Activated naive CD4-positive, alpha-beta T cell treated with anti-CD3 and anti-CD28 coated beads for 36 hours (primary cell): ENCODE results near the gene FBXL17. TPM values are rescaled to one million over a fixed set of nuclear protein-coding genes. Genes with fewer than 3 reads are reported as not detected.

Source experiments
- CTCF ChIA-PET: fragments of 350-600 bp; sonication (Branson Sonifier 250); formaldehyde crosslinking; loops from one replicate; lab custom pipeline; 2021; ENCODE audit warnings: antibody characterized with exemption; lab: Charles Lee
- DNase-seq: peaks from one replicate; pipeline ENCODE4 v3.0.0-alpha.2; 2020
- H3K27ac Mint-ChIP-seq: one replicate; pipeline ENCODE4 v1.8.0; 2021; ENCODE audit warnings: mild to moderate bottlenecking, mixed read lengths
- H3K27me3 Mint-ChIP-seq: one replicate; pipeline ENCODE4 v1.8.0; 2021; ENCODE audit warnings: low read depth, mixed read lengths
- H3K36me3 Mint-ChIP-seq: one replicate; pipeline ENCODE4 v1.8.0; 2021; ENCODE audit warnings: low read depth, mixed read lengths
- H3K4me1 Mint-ChIP-seq: one replicate; pipeline ENCODE4 v1.8.0; 2021; ENCODE audit warnings: low read depth, mixed read lengths
- H3K4me3 Mint-ChIP-seq: one replicate; pipeline ENCODE4 v1.8.0; 2021; ENCODE audit warnings: mild to moderate bottlenecking, moderate library complexity, mixed read lengths
- H3K9me3 Mint-ChIP-seq: one replicate; pipeline ENCODE4 v1.8.0; 2021; ENCODE audit warnings: mixed read lengths
- intact Hi-C: fragments of 100-400 bp; cut with micrococcal nuclease; formaldehyde crosslinking; loops from one replicate; pipeline ENCODE4 v1.15.1; 2023
- total RNA-seq, 2 experiments: library from RNA; stranded (reverse); gene quantifications; one replicate each; pipeline ENCODE4 v1.2.3, GENCODE V29; 2021

Gene FBXL17
- total RNA-seq, 2 experiments from 2014 or later, result 3.5 to 4.3 TPM

- no peaks in the 10 kb centered on the region for H3K9me3 Mint-ChIP-seq
- no peaks in the 10 kb centered on the region for H3K27me3 Mint-ChIP-seq
- H3K4me1 Mint-ChIP-seq, result no peaks in the 10 kb centered on the region
- CTCF ChIA-PET, result no interaction called here
- no peak overlapping the region for H3K27ac Mint-ChIP-seq
- H3K36me3 Mint-ChIP-seq, result peaks cover 3% of the 10 kb centered on the region
- intact Hi-C loops, result no loop called here
- DNase-seq, result no peak
- no peak overlapping the region for H3K4me3 Mint-ChIP-seq
These were observed 256.0 kb downstream of the FBXL17 start for GRCh38 chr5:108125771-108126511.

GRCh38 chr5:108124596-108124995 is 257.3 kb downstream of the FBXL17 start:
- no peak for DNase-seq
- H3K27me3 Mint-ChIP-seq, result no peaks in the 10 kb centered on the region
- H3K4me1 Mint-ChIP-seq, result no peaks in the 10 kb centered on the region
- H3K36me3 Mint-ChIP-seq, result peaks cover 5% of the 10 kb centered on the region
- CTCF ChIA-PET, result no interaction called here
- intact Hi-C loops, result no loop called here
- H3K4me3 Mint-ChIP-seq, result no peak overlapping the region
- no peak overlapping the region for H3K27ac Mint-ChIP-seq
- no peaks in the 10 kb centered on the region for H3K9me3 Mint-ChIP-seq

- Mint-ChIP-seq H3K9me3 (no peaks in the 10 kb centered on the region), H3K27ac (no peak overlapping the region), H3K4me1 (no peaks in the 10 kb centered on the region), H3K4me3 (no peak overlapping the region), H3K36me3 (peaks cover 5% of the 10 kb centered on the region), H3K27me3 (no peaks in the 10 kb centered on the region)
- intact Hi-C loops, result no loop called here
- CTCF ChIA-PET, result no interaction called here
- DNase-seq, result no peak
These were observed 259.2 kb downstream of the FBXL17 start for GRCh38 chr5:108122702-108123101.

- Mint-ChIP-seq H3K36me3 (peaks cover 7% of the 10 kb centered on the region), H3K9me3 (no peaks in the 10 kb centered on the region), H3K4me3 (no peak overlapping the region), H3K27me3 (no peaks in the 10 kb centered on the region), H3K4me1 (no peaks in the 10 kb centered on the region), H3K27ac (no peak overlapping the region)
- CTCF ChIA-PET, result no interaction called here
- no peak for DNase-seq
- intact Hi-C loops, result no loop called here
These were observed 262.9 kb downstream of the FBXL17 start for GRCh38 chr5:108118813-108119514.

DNA sequence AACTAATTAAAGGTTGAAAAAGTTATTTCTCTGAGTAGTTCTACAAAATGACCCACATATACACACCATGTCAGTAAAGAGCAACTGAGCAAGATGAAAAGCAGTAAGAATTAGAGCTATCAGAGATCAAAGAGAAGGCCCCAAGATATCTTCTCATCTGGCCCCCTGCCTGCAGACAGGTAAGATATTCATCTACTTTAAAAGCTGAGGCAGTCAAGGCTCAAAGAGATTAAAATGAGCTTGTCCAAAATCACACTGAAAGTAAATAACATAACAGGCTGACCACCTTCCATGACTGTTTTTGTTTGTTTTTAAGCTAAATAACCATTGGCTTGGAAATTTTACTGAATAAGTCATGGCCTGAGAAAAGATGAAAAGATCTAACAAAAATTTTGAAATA is 266.2 kb downstream of the FBXL17 start:
- Mint-ChIP-seq H3K4me1 (no peaks in the 10 kb centered on the region), H3K27me3 (no peaks in the 10 kb centered on the region), H3K27ac (no peak overlapping the region), H3K4me3 (no peak overlapping the region), H3K36me3 (peaks cover 8% of the 10 kb centered on the region), H3K9me3 (peaks cover 2% of the 10 kb centered on the region)
- CTCF ChIA-PET, result no interaction called here
- no peak for DNase-seq
- intact Hi-C loops, result no loop called here

DNA sequence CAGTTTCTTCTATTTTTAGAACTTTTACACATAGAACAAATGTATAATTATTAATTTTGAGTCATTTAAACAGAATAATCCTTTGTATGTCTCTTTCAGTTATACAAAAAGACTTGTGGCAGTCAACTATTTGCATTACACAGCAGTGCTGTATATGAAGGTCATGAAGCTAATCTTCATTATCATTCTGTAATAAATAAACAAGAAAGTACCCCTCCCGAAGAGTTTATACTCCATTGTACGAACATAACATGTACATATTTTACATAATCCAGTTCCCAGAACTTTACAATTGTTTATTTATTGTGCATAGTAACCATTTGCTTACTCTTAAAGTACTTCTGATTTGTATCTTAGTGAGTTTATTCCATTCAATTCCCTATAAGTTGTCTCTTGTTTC is 267.9 kb downstream of the FBXL17 start:
- Mint-ChIP-seq H3K36me3 (peaks cover 8% of the 10 kb centered on the region), H3K27ac (no peak overlapping the region), H3K27me3 (no peaks in the 10 kb centered on the region), H3K4me1 (no peaks in the 10 kb centered on the region), H3K4me3 (no peak overlapping the region), H3K9me3 (peaks cover 2% of the 10 kb centered on the region)
- CTCF ChIA-PET, result no interaction called here
- no peak for DNase-seq
- intact Hi-C loops, result no loop called here

GRCh38 chr5:108111736-108112135 is 270.2 kb downstream of the FBXL17 start:
- Mint-ChIP-seq H3K4me1 (no peaks in the 10 kb centered on the region), H3K27me3 (no peaks in the 10 kb centered on the region), H3K36me3 (peaks cover 12% of the 10 kb centered on the region), H3K4me3 (no peak overlapping the region), H3K9me3 (peaks cover 2% of the 10 kb centered on the region), H3K27ac (no peak overlapping the region)
- no peak for DNase-seq
- CTCF ChIA-PET, result interaction anchor here (0.8 kb wide), 1 partner anchor 10 kb away, joined by 3 read pairs; no protein-coding TSS in a partner anchor
- intact Hi-C loops, result no loop called here

- CTCF ChIA-PET, result no interaction called here
- peaks cover 12% of the 10 kb centered on the region for H3K36me3 Mint-ChIP-seq
- H3K27me3 Mint-ChIP-seq, result no peaks in the 10 kb centered on the region
- H3K4me1 Mint-ChIP-seq, result no peaks in the 10 kb centered on the region
- H3K9me3 Mint-ChIP-seq, result peaks cover 2% of the 10 kb centered on the region
- DNase-seq, result no peak
- intact Hi-C loops, result no loop called here
- H3K4me3 Mint-ChIP-seq, result no peak overlapping the region
- H3K27ac Mint-ChIP-seq, result no peak overlapping the region
These were observed 272.8 kb downstream of the FBXL17 start for GRCh38 chr5:108109059-108109458.

DNA sequence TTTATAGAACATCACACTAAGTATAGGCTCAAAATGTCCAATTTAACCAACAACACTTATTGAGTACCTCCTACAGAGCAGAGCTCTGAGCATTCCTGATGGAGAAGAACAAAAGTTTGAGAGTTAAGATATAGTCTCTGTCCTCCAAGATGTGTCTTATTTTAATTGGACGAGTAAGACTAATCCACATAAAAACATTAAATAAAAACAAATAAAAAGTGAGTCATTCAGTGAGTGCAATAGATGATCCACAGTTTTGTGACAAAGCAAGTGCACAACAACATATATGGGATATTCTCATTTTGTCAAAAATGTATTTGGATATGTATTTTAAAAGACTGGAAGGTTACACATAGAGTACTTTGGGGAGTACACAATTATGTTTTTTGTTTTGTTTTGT is 277.4 kb downstream of the FBXL17 start:
- Mint-ChIP-seq H3K27ac (no peak overlapping the region), H3K9me3 (no peaks in the 10 kb centered on the region), H3K4me1 (no peaks in the 10 kb centered on the region), H3K36me3 (peaks cover 7% of the 10 kb centered on the region), H3K27me3 (no peaks in the 10 kb centered on the region), H3K4me3 (no peak overlapping the region)
- CTCF ChIA-PET, result no interaction called here
- no peak for DNase-seq
- intact Hi-C loops, result no loop called here

DNA sequence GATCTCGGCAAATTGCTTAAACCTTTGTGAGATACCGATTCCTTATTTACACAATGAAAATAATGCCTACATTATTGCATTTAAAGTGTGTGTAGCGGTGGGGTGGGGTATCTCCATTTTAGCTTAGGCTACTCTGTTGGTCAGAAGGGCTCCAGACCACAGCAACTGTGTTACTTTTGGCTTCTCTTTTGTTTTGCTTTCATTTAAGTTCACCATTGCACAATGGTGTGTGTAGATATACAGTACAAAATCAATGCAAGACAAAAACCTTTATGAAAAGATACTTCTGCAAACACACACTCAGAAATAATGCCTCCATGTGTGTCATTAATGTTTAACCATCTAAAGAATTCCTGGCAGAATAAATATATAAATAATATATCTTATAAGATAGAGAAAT is 279.4 kb downstream of the FBXL17 start:
- no peak overlapping the region for H3K4me3 Mint-ChIP-seq
- H3K27ac Mint-ChIP-seq, result no peak overlapping the region
- no peaks in the 10 kb centered on the region for H3K9me3 Mint-ChIP-seq
- CTCF ChIA-PET, result interaction anchor here (0.9 kb wide), 1 partner anchor 9 kb away, joined by 3 read pairs; no protein-coding TSS in a partner anchor
- DNase-seq, result no peak
- no peaks in the 10 kb centered on the region for H3K27me3 Mint-ChIP-seq
- no peaks in the 10 kb centered on the region for H3K4me1 Mint-ChIP-seq
- intact Hi-C loops, result no loop called here
- H3K36me3 Mint-ChIP-seq, result peaks cover 2% of the 10 kb centered on the region

DNA sequence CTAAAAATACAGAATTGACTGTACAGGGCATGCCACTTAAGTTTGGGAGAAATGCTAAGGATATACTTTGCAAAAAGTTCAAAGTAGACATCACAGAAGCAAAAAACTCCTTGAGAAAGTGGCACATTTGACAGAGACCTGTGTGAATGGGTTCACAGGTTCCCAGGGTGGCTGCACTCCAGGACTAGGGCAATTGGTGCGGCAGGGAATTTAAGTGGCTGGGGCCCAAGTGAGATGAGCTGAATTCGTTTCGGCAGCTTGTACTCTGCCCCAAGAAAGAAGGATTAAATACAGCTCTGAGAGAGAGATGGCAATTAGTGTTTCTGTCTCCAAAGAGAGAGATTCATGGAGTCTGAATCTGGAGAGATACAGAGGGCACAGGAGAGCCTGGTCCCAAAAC is 280.1 kb downstream of the FBXL17 start:
- Mint-ChIP-seq H3K27ac (no peak overlapping the region), H3K4me1 (no peaks in the 10 kb centered on the region), H3K4me3 (no peak overlapping the region), H3K9me3 (no peaks in the 10 kb centered on the region), H3K36me3 (peaks cover 2% of the 10 kb centered on the region), H3K27me3 (no peaks in the 10 kb centered on the region)
- CTCF ChIA-PET, result interaction anchor here (0.9 kb wide), 1 partner anchor 9 kb away, joined by 3 read pairs; no protein-coding TSS in a partner anchor
- DNase-seq, result no peak
- intact Hi-C loops, result no loop called here

DNA sequence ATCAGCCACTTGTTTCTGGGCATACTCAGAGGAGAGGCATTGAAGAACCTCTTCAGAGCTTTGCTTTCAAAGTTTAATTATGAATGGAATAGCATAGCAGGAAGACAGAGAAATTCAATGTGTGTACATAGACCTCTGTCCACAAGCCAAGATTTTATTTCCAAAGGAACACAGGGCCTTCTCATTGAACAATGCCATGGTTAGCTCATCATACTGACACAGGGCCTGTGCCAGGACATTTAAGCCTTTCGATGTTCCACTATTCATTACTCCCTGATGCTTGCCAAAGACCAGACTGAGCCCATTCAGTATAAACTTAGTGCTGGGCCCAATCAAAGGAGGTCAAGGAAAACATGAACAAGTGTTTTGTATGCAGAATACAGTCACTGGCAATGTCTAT is 280.8 kb downstream of the FBXL17 start:
- H3K9me3 Mint-ChIP-seq, result no peaks in the 10 kb centered on the region
- H3K27ac Mint-ChIP-seq, result no peak overlapping the region
- intact Hi-C loops, result no loop called here
- no peaks in the 10 kb centered on the region for H3K4me1 Mint-ChIP-seq
- H3K36me3 Mint-ChIP-seq, result peaks cover 2% of the 10 kb centered on the region
- CTCF ChIA-PET, result no interaction called here
- no peaks in the 10 kb centered on the region for H3K27me3 Mint-ChIP-seq
- H3K4me3 Mint-ChIP-seq, result no peak overlapping the region
- no peak for DNase-seq

DNA sequence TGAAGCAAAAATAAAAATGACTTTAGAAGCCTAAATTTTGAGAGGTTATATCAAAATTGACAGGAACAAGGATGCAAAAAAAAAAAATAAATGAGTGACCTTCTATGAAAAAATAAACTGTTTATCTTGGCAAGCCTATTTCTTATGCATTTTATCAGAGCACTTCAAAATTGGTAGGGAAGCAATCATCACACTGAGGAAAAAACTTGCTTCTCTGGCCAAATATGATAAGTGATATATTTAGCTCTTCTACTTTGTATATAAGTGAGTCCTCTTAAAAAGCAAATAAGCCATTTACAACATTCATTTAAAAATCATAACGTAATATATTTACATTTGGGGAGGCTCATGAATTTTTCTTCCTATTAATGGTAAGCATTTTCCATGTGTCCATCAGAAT is 287.1 kb downstream of the FBXL17 start:
- Mint-ChIP-seq H3K4me1 (no peaks in the 10 kb centered on the region), H3K4me3 (no peak overlapping the region), H3K27ac (no peak overlapping the region), H3K27me3 (no peaks in the 10 kb centered on the region), H3K36me3 (peaks cover 4% of the 10 kb centered on the region), H3K9me3 (no peaks in the 10 kb centered on the region)
- DNase-seq, result no peak
- CTCF ChIA-PET, result no interaction called here
- intact Hi-C loops, result loop anchor here (5.0 kb wide), 1 partner anchor 422 kb away; the partner anchor contains the start of gene EFNA5
